Mesothelial cell of epicardium (in vitro differentiated cells): ENCODE data around the gene CNTNAP5. TPM values are rescaled to one million over a fixed set of nuclear protein-coding genes. Genes with fewer than 3 reads are reported as not detected.

ENCODE experiments used
- DNase-seq, 2 experiments: peaks; one replicate each; pipeline ENCODE4 v3.0.0; 2021; ENCODE audit warnings: low spot score in 2 of 2; ENCODE audit not compliant: unreplicated experiment in 2 of 2
- H3K27ac Mint-ChIP-seq: 2 replicates; pipeline ENCODE4 v1.8.0; 2021; ENCODE audit warnings: mixed read lengths
- H3K27me3 Mint-ChIP-seq: 2 replicates; pipeline ENCODE4 v1.8.0; 2021; ENCODE audit warnings: low read depth, mixed read lengths
- H3K36me3 Mint-ChIP-seq: 2 replicates; pipeline ENCODE4 v1.8.0; 2021; ENCODE audit warnings: mixed read lengths
- H3K4me1 Mint-ChIP-seq: 2 replicates; pipeline ENCODE4 v1.8.0; 2021; ENCODE audit warnings: mixed read lengths
- H3K4me3 Mint-ChIP-seq: 2 replicates; pipeline ENCODE4 v1.8.0; 2021; ENCODE audit warnings: mild to moderate bottlenecking, moderate library complexity, mixed read lengths
- H3K9me3 Mint-ChIP-seq: 2 replicates; pipeline ENCODE4 v1.8.0; 2021; ENCODE audit warnings: mixed read lengths
- total RNA-seq: library from RNA; stranded (reverse); gene quantifications from 3 replicates; pipeline ENCODE4 v1.2.1, GENCODE V29; 2021
- TF ChIP-seq, protein P1 (sequence below): fragments of 200-600 bp; sonication (generic); IDR thresholded peaks from one replicate; pipeline ENCODE4 v1.5.0; 2021; ENCODE audit warnings: antibody characterized with exemption; ENCODE audit not compliant: unreplicated experiment

Gene CNTNAP5
- total RNA-seq, 1 donor from 2014 or later, result 0.22 TPM

DNA sequence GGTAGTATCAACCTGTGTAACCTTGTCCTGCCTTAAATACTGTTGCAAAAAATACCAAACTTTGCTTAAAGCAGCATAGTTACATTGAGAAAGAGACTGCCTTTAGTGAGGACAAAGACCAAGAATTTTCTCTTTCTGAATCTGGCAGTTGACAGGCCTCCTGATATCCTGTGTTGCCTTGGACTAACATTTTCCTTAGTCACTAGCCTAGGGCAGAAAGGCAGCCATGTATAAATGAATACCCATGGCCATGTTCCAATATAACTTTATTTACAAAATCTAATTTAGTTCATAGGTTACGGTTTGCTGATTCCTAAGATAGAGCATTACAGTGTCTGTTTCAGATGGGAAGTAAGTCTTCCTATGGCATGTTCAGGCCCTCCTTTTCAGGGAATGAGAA, 895.4 kb downstream of the CNTNAP5 start:
- DNase-seq, result no peak
- Mint-ChIP-seq H3K4me1 (peaks cover 3% of the 10 kb centered on the region), H3K27me3 (no peaks in the 10 kb centered on the region), H3K9me3 (peaks cover 5% of the 10 kb centered on the region), H3K36me3 (no peaks in the 10 kb centered on the region), H3K27ac (no peak overlapping the region), H3K4me3 (no peak overlapping the region)
- TF ChIP-seq, protein P1, sequence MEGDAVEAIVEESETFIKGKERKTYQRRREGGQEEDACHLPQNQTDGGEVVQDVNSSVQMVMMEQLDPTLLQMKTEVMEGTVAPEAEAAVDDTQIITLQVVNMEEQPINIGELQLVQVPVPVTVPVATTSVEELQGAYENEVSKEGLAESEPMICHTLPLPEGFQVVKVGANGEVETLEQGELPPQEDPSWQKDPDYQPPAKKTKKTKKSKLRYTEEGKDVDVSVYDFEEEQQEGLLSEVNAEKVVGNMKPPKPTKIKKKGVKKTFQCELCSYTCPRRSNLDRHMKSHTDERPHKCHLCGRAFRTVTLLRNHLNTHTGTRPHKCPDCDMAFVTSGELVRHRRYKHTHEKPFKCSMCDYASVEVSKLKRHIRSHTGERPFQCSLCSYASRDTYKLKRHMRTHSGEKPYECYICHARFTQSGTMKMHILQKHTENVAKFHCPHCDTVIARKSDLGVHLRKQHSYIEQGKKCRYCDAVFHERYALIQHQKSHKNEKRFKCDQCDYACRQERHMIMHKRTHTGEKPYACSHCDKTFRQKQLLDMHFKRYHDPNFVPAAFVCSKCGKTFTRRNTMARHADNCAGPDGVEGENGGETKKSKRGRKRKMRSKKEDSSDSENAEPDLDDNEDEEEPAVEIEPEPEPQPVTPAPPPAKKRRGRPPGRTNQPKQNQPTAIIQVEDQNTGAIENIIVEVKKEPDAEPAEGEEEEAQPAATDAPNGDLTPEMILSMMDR, result no peak

DNA sequence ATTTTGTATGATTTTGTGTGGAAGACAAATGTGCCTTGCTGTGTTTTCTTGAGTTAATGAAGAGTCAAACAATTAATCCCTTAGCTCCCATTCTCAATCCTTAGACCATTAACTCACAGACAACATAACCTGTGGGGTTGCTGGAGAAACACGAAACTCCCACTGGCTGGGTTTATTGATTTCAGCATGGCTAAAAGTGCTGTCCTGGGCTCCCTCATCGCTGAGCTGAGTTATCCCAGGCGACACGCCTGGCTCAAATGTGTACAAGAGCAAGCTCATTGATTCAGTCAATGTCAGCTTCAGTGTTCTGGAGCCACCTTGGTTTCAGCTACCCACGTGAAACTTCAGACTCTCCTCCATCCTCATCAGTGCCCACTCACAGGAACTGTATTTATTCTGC, 896.1 kb downstream of the CNTNAP5 start:
- TF ChIP-seq, protein P1, result no peak
- Mint-ChIP-seq H3K27me3 (no peaks in the 10 kb centered on the region), H3K4me1 (peaks cover 3% of the 10 kb centered on the region), H3K4me3 (no peak overlapping the region), H3K9me3 (peaks cover 5% of the 10 kb centered on the region), H3K36me3 (no peaks in the 10 kb centered on the region), H3K27ac (no peak overlapping the region)
- DNase-seq, result no peak

DNA sequence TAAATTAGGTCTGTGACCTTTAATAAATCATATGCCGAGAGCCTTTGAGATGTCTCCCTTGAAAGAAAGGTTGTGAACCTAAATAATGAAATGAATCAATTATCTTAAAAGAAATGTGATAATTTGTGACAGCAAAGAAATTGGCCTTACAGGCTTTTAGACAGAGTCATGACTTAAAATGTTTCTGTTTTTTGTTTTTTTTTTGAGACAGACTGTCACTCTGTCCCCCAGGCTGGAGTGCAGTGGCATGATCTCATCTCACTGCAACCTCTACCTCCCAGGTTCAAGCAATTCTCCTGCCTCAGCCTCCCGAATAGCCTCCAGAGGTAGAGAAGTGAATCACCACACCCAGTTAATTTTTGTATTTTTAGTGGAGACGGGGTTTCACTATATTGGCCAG, 898.0 kb downstream of the CNTNAP5 start:
- H3K9me3 Mint-ChIP-seq, result peaks cover 10% of the 10 kb centered on the region
- no peak overlapping the region for H3K27ac Mint-ChIP-seq
- no peaks in the 10 kb centered on the region for H3K4me1 Mint-ChIP-seq
- DNase-seq, result no peak
- no peak overlapping the region for H3K4me3 Mint-ChIP-seq
- no peaks in the 10 kb centered on the region for H3K27me3 Mint-ChIP-seq
- H3K36me3 Mint-ChIP-seq, result no peaks in the 10 kb centered on the region
- TF ChIP-seq, protein P1, result no peak

DNA sequence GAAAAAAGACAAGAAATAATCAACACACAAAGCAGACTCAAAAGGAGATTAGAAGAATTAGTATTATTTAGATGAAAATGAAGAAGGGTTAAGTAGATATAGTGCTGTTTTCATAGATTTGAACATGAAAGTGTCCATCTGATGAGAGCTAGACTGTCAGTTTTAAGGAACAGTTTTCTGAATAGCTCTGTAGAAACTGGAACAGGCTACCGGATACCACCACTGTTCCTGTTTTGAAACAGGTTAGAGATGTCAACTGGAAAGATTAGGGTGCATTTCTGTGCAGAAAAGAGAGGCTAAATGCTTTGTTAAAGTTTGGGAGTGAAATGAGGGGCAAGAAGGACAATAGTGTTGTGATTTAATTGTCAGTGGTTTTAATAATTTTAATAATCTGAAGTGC, 908.8 kb downstream of the CNTNAP5 start:
- no peak for DNase-seq
- TF ChIP-seq, protein P1, result no peak
- Mint-ChIP-seq H3K4me1 (peaks cover 14% of the 10 kb centered on the region), H3K4me3 (no peak overlapping the region), H3K9me3 (no peaks in the 10 kb centered on the region), H3K27me3 (no peaks in the 10 kb centered on the region), H3K27ac (no peak overlapping the region), H3K36me3 (no peaks in the 10 kb centered on the region)

DNA sequence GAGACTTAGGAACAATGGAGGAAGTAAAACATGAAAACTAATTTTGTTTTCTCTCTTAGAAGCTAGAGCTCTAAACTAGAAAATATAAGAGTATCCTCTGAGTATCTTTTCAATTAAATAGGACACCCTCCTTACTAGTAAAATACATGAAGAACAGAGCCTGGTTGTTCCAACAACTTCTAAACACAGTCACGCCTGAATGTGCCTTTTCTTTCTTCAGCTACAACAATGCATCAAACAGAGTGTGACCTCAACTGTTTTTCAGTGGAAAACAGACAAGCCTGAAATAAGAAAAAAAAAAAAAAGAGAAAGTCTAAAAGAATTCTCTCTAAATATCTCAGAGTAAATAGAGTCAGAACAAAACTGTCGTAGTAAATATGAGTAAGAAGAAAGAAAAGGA, 928.8 kb downstream of the CNTNAP5 start:
- DNase-seq, result no peak
- TF ChIP-seq, protein P1, result no peak
- no peak overlapping the region for H3K27ac Mint-ChIP-seq
- peaks cover 1% of the 10 kb centered on the region for H3K27me3 Mint-ChIP-seq
- no peaks in the 10 kb centered on the region for H3K4me1 Mint-ChIP-seq
- no peaks in the 10 kb centered on the region for H3K36me3 Mint-ChIP-seq
- no peaks in the 10 kb centered on the region for H3K9me3 Mint-ChIP-seq
- H3K4me3 Mint-ChIP-seq, result no peak overlapping the region

DNA sequence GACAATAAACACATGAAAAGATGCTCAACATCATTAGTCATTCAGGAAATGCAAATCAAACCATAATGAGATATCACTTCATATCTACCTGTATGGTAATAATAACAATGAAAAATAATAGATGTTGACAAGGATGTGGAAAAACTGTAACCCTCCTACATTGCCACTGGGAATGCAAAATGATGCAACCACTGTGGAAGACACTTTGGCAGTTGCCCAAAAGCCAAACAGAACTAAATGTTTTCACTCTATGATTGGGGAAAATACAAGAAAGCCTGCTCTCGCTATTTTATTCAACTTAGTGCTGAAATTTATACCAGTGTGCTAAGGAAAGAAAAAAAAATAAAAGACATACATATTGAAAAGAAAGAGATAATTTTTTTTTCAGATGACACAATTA, 934.5 kb downstream of the CNTNAP5 start:
- Mint-ChIP-seq H3K27me3 (peaks cover 1% of the 10 kb centered on the region), H3K4me1 (no peaks in the 10 kb centered on the region), H3K36me3 (no peaks in the 10 kb centered on the region), H3K9me3 (no peaks in the 10 kb centered on the region), H3K27ac (no peak overlapping the region), H3K4me3 (no peak overlapping the region)
- TF ChIP-seq, protein P1, result no peak
- no peak for DNase-seq
